GM21723 (cell line): ENCODE data around the gene ZYG11B.
"Not testable (repeated sequence)": the region's sequence is repeated elsewhere in the genome, so short reads cannot be mapped to it uniquely, and the experiment has no call there.

ENCODE experiments used
- ATAC-seq: cut with Tn5 transposase; IDR thresholded peaks from one replicate; pipeline ENCODE4 v1.9.1; 2021; ENCODE audit warnings: mild to moderate bottlenecking, moderate library complexity; ENCODE audit not compliant: unreplicated experiment

Gene ZYG11B

GRCh38 chr1:52842643-52843310 is 116.5 kb downstream of the ZYG11B start, which contains the start of gene ZYG11A:
Gene ZYG11A (plus strand): TSS chr1:52842760. CDS start chr1:52842884, 124 bp downstream.
- ATAC-seq, result peak; percentile 91

- ATAC-seq, result not testable (repeated sequence)
These were observed 118.9 kb downstream of the ZYG11B start for GRCh38 chr1:52845119-52845518.

GRCh38 chr1:52848423-52848822 is 122.2 kb downstream of the ZYG11B start:
- no peak for ATAC-seq

- no peak for ATAC-seq
These were observed 124.7 kb downstream of the ZYG11B start for GRCh38 chr1:52850951-52851350.

- ATAC-seq, result no peak
These were observed 126.6 kb downstream of the ZYG11B start for GRCh38 chr1:52852854-52853253.

- no peak for ATAC-seq
These were observed 129.3 kb downstream of the ZYG11B start for GRCh38 chr1:52855584-52855983.

- ATAC-seq, result no peak
These were observed 129.8 kb downstream of the ZYG11B start for GRCh38 chr1:52856026-52856425.

- no peak for ATAC-seq
These were observed 131.2 kb downstream of the ZYG11B start for GRCh38 chr1:52857443-52857842.

- no peak for ATAC-seq
These were observed 136.6 kb downstream of the ZYG11B start for GRCh38 chr1:52862666-52863458.

- peak; percentile 92 for ATAC-seq
These were observed 141.0 kb downstream of the ZYG11B start for GRCh38 chr1:52867087-52867863.

GRCh38 chr1:52869727-52870126 is 143.5 kb downstream of the ZYG11B start:
- not testable (repeated sequence) for ATAC-seq

GRCh38 chr1:52876843-52877242 is 150.6 kb downstream of the ZYG11B start:
- ATAC-seq, result no peak
